ENCODE measurements around the gene MRPL42. TPM values are rescaled to one million over a fixed set of nuclear protein-coding genes. Genes with fewer than 3 reads are reported as not detected.
"Not testable (repeated sequence)": the region's sequence is repeated elsewhere in the genome, so short reads cannot be mapped to it uniquely, and the experiment has no call there.

Gene MRPL42
- total RNA-seq, 1 experiment from 2014 or later: 121 TPM

GRCh38 chr12:93484315-93484981 is 17.1 kb downstream of the MRPL42 start:
- Mint-ChIP-seq H3K4me3 (no peak overlapping the region), H3K27me3 (ENCODE audit: low read depth) (no peaks in the 10 kb centered on the region), H3K36me3 (peaks cover 45% of the 10 kb centered on the region), H3K9me3 (no peaks in the 10 kb centered on the region), H3K27ac (no peak overlapping the region), H3K4me1 (no peaks in the 10 kb centered on the region)
- CTCF ChIA-PET: interaction anchor here (0.8 to 1.2 kb wide), 2 partner anchors 17 to 65 kb away, joined by 3 read pairs; partner anchors contain the start of gene MRPL42
- ATAC-seq (no peak), DNase-seq (ENCODE audit: low spot score) (no peak)
- POLR2A ChIA-PET: no interaction called here
- TF ChIP-seq ZNF396 (CRISPR knock-in tag; IDR thresholded peaks at IDR 0.05; ENCODE audit: borderline replicate concordance) (no peak), ZNF263 (CRISPR knock-in tag; IDR thresholded peaks at IDR 0.05; ENCODE audit: low read depth) (no peak), E2F1 (CRISPR knock-in tag; IDR thresholded peaks at IDR 0.05) (no peak), GABPB1 (CRISPR knock-in tag; IDR thresholded peaks at IDR 0.05) (no peak), MYBL2 (CRISPR knock-in tag; IDR thresholded peaks at IDR 0.05) (no peak), CBFB (CRISPR knock-in tag; IDR thresholded peaks at IDR 0.05; ENCODE audit: low read depth) (no peak), TP53 (CRISPR knock-in tag; IDR thresholded peaks at IDR 0.05) (no peak), PRRX2 (CRISPR knock-in tag; IDR thresholded peaks at IDR 0.05) (no peak), GRHL2 (CRISPR knock-in tag; IDR thresholded peaks at IDR 0.05; ENCODE audit: insufficient replicate concordance, severe bottlenecking) (no peak), ZBTB43 (CRISPR knock-in tag; IDR thresholded peaks at IDR 0.05) (no peak), CREB1 (CRISPR knock-in tag; IDR thresholded peaks at IDR 0.05) (no peak), PRDM15 (CRISPR knock-in tag; IDR thresholded peaks at IDR 0.05) (no peak)

- CTCF ChIA-PET; ATAC-seq; H3K27me3 Mint-ChIP-seq (ENCODE audit: low read depth); H3K4me3 Mint-ChIP-seq; DNase-seq (ENCODE audit: low spot score); POLR2A ChIA-PET; H3K4me1 Mint-ChIP-seq; H3K27ac Mint-ChIP-seq; H3K9me3 Mint-ChIP-seq: not testable (repeated sequence)
- peaks cover 60% of the 10 kb centered on the region for H3K36me3 Mint-ChIP-seq
Measured at GRCh38 chr12:93492808-93493207, 25.5 kb downstream of the MRPL42 start.

- CTCF ChIA-PET: interaction anchor here (1.4 kb wide), 1 partner anchor 9 kb away, joined by 4 read pairs; no protein-coding TSS in a partner anchor
- H3K4me1 Mint-ChIP-seq: no peaks in the 10 kb centered on the region
Measured at GRCh38 chr12:93494096-93494495, 26.8 kb downstream of the MRPL42 start.

More at GRCh38 chr12:93494096-93494495, 26.8 kb downstream of the MRPL42 start:
- ATAC-seq (no peak), DNase-seq (ENCODE audit: low spot score) (no peak)
- POLR2A ChIA-PET: no interaction called here
- no peak overlapping the region for H3K4me3 Mint-ChIP-seq
- TF ChIP-seq PRRX2 (CRISPR knock-in tag; IDR thresholded peaks at IDR 0.05): no peak
- TF ChIP-seq USF1 (CRISPR knock-in tag; IDR thresholded peaks at IDR 0.05): no peak
- TF ChIP-seq PRDM15 (CRISPR knock-in tag; IDR thresholded peaks at IDR 0.05): no peak
- no peak for TF ChIP-seq GTF2I (CRISPR knock-in tag; conservative IDR thresholded peaks at IDR 0.05)
- no peak for TF ChIP-seq E2F4 (CRISPR knock-in tag; IDR thresholded peaks at IDR 0.05; ENCODE audit: borderline replicate concordance, low read depth)
- no peak for TF ChIP-seq ZNF281 (CRISPR knock-in tag; IDR thresholded peaks at IDR 0.05)
- no peaks in the 10 kb centered on the region for H3K27me3 Mint-ChIP-seq (ENCODE audit: low read depth)
- H3K9me3 Mint-ChIP-seq: no peaks in the 10 kb centered on the region
- H3K27ac Mint-ChIP-seq: no peak overlapping the region
- H3K36me3 Mint-ChIP-seq: peaks cover 47% of the 10 kb centered on the region
